Measurements from ENCODE around the gene ZNF837. TPM values are rescaled to one million over a fixed set of nuclear protein-coding genes. Genes with fewer than 3 reads are reported as not detected.

Gene ZNF837
- total and polyA plus RNA-seq, 2 of the 13 experiments (the other 11 are each of a cell fraction or from before 2014, with no cell fraction given): 0.29 to 1.3 TPM

- TF ChIP-seq TBX3 (IDR thresholded peaks at IDR 0.05; ENCODE audit: borderline replicate concordance) (no peak), SNAPC5 (CRISPR knock-in tag; IDR thresholded peaks at IDR 0.05; ENCODE audit: borderline replicate concordance) (no peak), SNAI1 (CRISPR knock-in tag; IDR thresholded peaks at IDR 0.05; ENCODE audit: borderline replicate concordance) (no peak), ZBTB39 (CRISPR knock-in tag; IDR thresholded peaks at IDR 0.05) (no peak), BCL6 (CRISPR knock-in tag; IDR thresholded peaks at IDR 0.05) (no peak), CCDC6 (CRISPR knock-in tag; IDR thresholded peaks at IDR 0.05) (no peak), POLR2AphosphoS5 (IDR thresholded peaks at IDR 0.05; ENCODE audit: low read depth, low read length) (0 out of 2 replicates have a peak, but pooled peaks have one; percentile 20), MLXIP (CRISPR knock-in tag; IDR thresholded peaks at IDR 0.05; ENCODE audit: borderline replicate concordance) (no peak), ZNF576 (CRISPR knock-in tag; IDR thresholded peaks at IDR 0.05) (peak; percentile 53; the same call in 1 of the 2 replicates), SAFB2 (CRISPR knock-in tag; IDR thresholded peaks at IDR 0.05; ENCODE audit: borderline replicate concordance, low read depth) (no peak), ZNF782 (CRISPR knock-in tag; IDR thresholded peaks at IDR 0.05; ENCODE audit: borderline replicate concordance) (no peak), ZNF501 (CRISPR knock-in tag; IDR thresholded peaks at IDR 0.05) (no peak), JDP2 (CRISPR knock-in tag; IDR thresholded peaks at IDR 0.05; ENCODE audit: borderline replicate concordance) (no peak), LCORL (IDR thresholded peaks at IDR 0.05) (no peak), LCORL (CRISPR knock-in tag; IDR thresholded peaks at IDR 0.05) (no peak), NONO (IDR thresholded peaks at IDR 0.05) (no peak), NONO (CRISPR knock-in tag; conservative IDR thresholded peaks at IDR 0.05) (0 out of 2 replicates have a peak, but pooled peaks have one; percentile 29), GATAD1 (CRISPR knock-in tag; IDR thresholded peaks at IDR 0.05) (no peak), NAIF1 (CRISPR knock-in tag; IDR thresholded peaks at IDR 0.05; ENCODE audit: borderline replicate concordance) (no peak), ZNF282 (IDR thresholded peaks at IDR 0.05; ENCODE audit: partially characterized antibody) (no peak), ARID3A (IDR thresholded peaks at IDR 0.05; ENCODE audit: low read depth, low read length) (no peak)
These were observed 4.6 kb upstream of the ZNF837 start (continued) for GRCh38 chr19:58385313-58385890.
